A673 (cell line): ENCODE results near the gene TOPBP1. TPM values are rescaled to one million over a fixed set of nuclear protein-coding genes. Genes with fewer than 3 reads are reported as not detected.

ENCODE experiments used
- BruUV-seq: library from RNA; stranded (reverse); fragments of 400-500 nt; replicated peaks from 2 replicates; lab custom pipeline; 2021; lab: Mats Ljungman, UMichigan
- CTCF ChIA-PET: fragments of 300-600 bp; sonication (Branson Sonifier 250); formaldehyde crosslinking; loops from one replicate; lab custom pipeline; 2022; ENCODE audit warnings: antibody characterized with exemption; lab: Charles Lee
- POLR2A ChIA-PET: fragments of 300-600 bp; sonication (Branson Sonifier 250); formaldehyde crosslinking; loops from one replicate; lab custom pipeline; 2022; ENCODE audit warnings: antibody characterized with exemption; ENCODE audit not compliant: low non-redundant PET; lab: Charles Lee
- DNase-seq: peaks from one replicate; pipeline ENCODE4 v3.0.0-alpha.2; 2015; ENCODE audit warnings: low spot score
- H3K27ac ChIP-seq: fragments of 200-600 bp; sonication (generic); 2 replicates; pipeline ENCODE4 v1.5.1; 2016; ENCODE audit warnings: mixed run types, low read depth, mild to moderate bottlenecking, mixed read lengths, antibody characterized with exemption, low read length; ENCODE audit not compliant: poor library complexity, severe bottlenecking
- H3K27me3 ChIP-seq: fragments of 200-600 bp; sonication (generic); replicated peaks from 2 replicates; pipeline ENCODE4 v1.6.1; 2017; ENCODE audit warnings: mixed run types, low read depth, mild to moderate bottlenecking, mixed read lengths, antibody characterized with exemption, low read length; ENCODE audit not compliant: insufficient read depth, poor library complexity
- H3K36me3 ChIP-seq: fragments of 200-600 bp; sonication (generic); 2 replicates; pipeline ENCODE4 v1.6.1; 2016; ENCODE audit warnings: mixed run types, mild to moderate bottlenecking, mixed read lengths, antibody characterized with exemption, low read length; ENCODE audit not compliant: insufficient read depth, poor library complexity, severe bottlenecking
- H3K4me1 ChIP-seq: fragments of 200-600 bp; sonication (generic); 2 replicates; pipeline ENCODE4 v1.6.1; 2017; ENCODE audit warnings: mixed run types, mild to moderate bottlenecking, mixed read lengths, antibody characterized with exemption, low read length; ENCODE audit not compliant: insufficient read depth, poor library complexity, severe bottlenecking
- H3K4me3 ChIP-seq: fragments of 200-600 bp; sonication (generic); 2 replicates; pipeline ENCODE4 v1.5.1; 2016; ENCODE audit warnings: low read depth, mixed run types, mild to moderate bottlenecking, mixed read lengths, low read length; ENCODE audit not compliant: poor library complexity, severe bottlenecking
- H3K9me3 ChIP-seq: fragments of 200-600 bp; sonication (generic); 2 replicates; pipeline ENCODE4 v1.6.1; 2016; ENCODE audit warnings: mixed run types, low read depth, mild to moderate bottlenecking, mixed read lengths, antibody characterized with exemption, low read length; ENCODE audit not compliant: poor library complexity, severe bottlenecking
- CTCF ChIP-seq: fragments of 300-800, 200-600 bp; sonication (generic); conservative IDR thresholded peaks from 2 replicates; pipeline ENCODE4 v1.5.1; 2017; ENCODE audit warnings: low read depth, mild to moderate bottlenecking, antibody characterized with exemption, low read length, moderate library complexity, mixed read lengths
- EZH2 ChIP-seq: fragments of 200-600 bp; sonication (generic); IDR thresholded peaks from 2 replicates; pipeline ENCODE4 v1.6.1; 2017; ENCODE audit warnings: borderline replicate concordance, low read depth, mild to moderate bottlenecking, mixed read lengths, antibody characterized with exemption, low read length; ENCODE audit not compliant: poor library complexity, severe bottlenecking
- intact Hi-C: fragments of 100-400 bp; cut with micrococcal nuclease; formaldehyde crosslinking; loops from one replicate; pipeline ENCODE4 v1.10.0; 2022; ENCODE audit not compliant: unreplicated experiment
- total RNA-seq: library from RNA; stranded (reverse); gene quantifications from 2 replicates; pipeline ENCODE4 v1.2.3, GENCODE V29; 2021

TOPBP1 gene
- total RNA-seq, 1 experiment from 2014 or later, result 59.8 TPM

GRCh38 chr3:133563816-133564215, 97.9 kb downstream of the TOPBP1 start:
- no TSS peak for BruUV-seq
- no peak for DNase-seq
- ChIA-PET CTCF (no interaction called here), POLR2A (no interaction called here)
- Histone ChIP-seq H3K4me1 (no peaks in the 10 kb centered on the region), H3K27me3 (no peaks in the 10 kb centered on the region), H3K4me3 (no peak overlapping the region), H3K9me3 (no peaks in the 10 kb centered on the region), H3K36me3 (no peaks in the 10 kb centered on the region), H3K27ac (no peak overlapping the region)
- intact Hi-C loops, result no loop called here
- TF ChIP-seq EZH2 (no peak), CTCF (no peak)

- BruUV-seq, result no TSS peak
- Histone ChIP-seq H3K27me3 (no peaks in the 10 kb centered on the region), H3K36me3 (no peaks in the 10 kb centered on the region), H3K4me3 (no peak overlapping the region), H3K9me3 (no peaks in the 10 kb centered on the region), H3K4me1 (no peaks in the 10 kb centered on the region), H3K27ac (no peak overlapping the region)
- no peak for DNase-seq
- CTCF ChIA-PET, result no interaction called here
- POLR2A ChIA-PET, result no interaction called here
- TF ChIP-seq EZH2 (no peak), CTCF (no peak)
- intact Hi-C loops, result no loop called here
These were observed 98.6 kb downstream of the TOPBP1 start for GRCh38 chr3:133563186-133563591.

- no peak for DNase-seq
- H3K4me3 ChIP-seq, result no peak overlapping the region
- no peaks in the 10 kb centered on the region for H3K9me3 ChIP-seq
- CTCF ChIA-PET, result no interaction called here
- POLR2A ChIA-PET, result interaction anchor here (0.7 kb wide), 1 partner anchor 324 kb away, joined by 3 read pairs; no protein-coding TSS in a partner anchor
- H3K36me3 ChIP-seq, result no peaks in the 10 kb centered on the region
- BruUV-seq, result no TSS peak
- no peaks in the 10 kb centered on the region for H3K27me3 ChIP-seq
- no peak overlapping the region for H3K27ac ChIP-seq
- intact Hi-C loops, result no loop called here
- TF ChIP-seq EZH2, result no peak
- TF ChIP-seq CTCF, result no peak
- H3K4me1 ChIP-seq, result no peaks in the 10 kb centered on the region
These were observed 99.4 kb downstream of the TOPBP1 start for GRCh38 chr3:133562376-133562775.
